Measurements from ENCODE around the gene LMAN1L.

The LMAN1L gene

DNA sequence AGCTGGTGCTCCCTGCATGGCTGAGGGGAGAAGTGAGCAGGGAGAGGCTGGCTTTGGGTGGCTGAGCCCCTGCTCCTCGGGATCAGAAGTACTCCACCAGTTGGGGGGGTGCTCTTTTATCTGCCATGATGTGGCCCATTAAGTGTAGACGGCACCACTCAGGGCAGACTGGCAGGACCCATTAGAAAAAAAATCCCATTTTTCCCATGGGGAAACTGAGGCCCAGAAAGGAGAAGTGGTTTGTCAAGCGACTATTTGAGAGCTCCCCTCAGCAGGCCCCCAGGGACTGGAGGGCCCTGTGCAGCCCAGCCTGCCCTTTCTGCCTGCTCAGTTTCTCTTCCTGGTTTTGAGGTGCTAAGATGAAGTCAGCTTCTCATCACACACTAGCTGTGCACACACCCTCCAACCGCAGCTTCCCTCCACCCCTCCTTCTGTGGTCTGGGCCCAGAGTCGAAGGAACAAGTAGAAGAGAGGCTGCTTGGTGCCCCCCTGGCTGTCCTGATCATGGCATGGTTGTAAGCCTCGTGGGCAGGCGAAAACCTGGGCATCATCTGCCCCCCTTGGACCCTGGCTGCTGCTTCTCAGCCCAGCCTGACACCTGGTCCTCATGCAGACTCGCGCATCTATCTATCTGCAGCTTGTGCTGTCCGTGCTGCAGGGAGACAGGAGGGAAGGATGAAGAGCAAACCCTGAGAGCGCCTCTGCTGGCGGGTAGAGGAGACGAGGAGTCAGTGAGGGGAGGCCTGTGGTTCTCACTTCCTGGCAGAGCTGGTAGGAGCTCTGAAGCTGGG is 25.2 kb upstream of the LMAN1L start:
- DNase-seq (ENCODE audit: insufficient read length, low spot score) = peak; percentile 70
- TF ChIP-seq SPI1 (IDR thresholded peaks at IDR 0.05; ENCODE audit: low read depth, low read length) = peak; percentile 97
- peak; percentile 35 for TF ChIP-seq PAX5 (IDR thresholded peaks at IDR 0.05; ENCODE audit: insufficient read depth, low read length, severe bottlenecking)
- TF ChIP-seq POLR2A (IDR thresholded peaks at IDR 0.05; ENCODE audit: low read depth, low read length) = no peak
- no peak for TF ChIP-seq POLR2AphosphoS5 (IDR thresholded peaks at IDR 0.05; ENCODE audit: low read depth, low read length)
- TF ChIP-seq POU2F2 (IDR thresholded peaks at IDR 0.05; ENCODE audit: low read depth, low read length) = peak; percentile 81; the same call in 1 of the 2 replicates
- peak; percentile 38; the same call in 1 of the 2 replicates for TF ChIP-seq TAF1 (IDR thresholded peaks at IDR 0.05; ENCODE audit: low read depth, low read length)
- peak; percentile 98 for FAIRE-seq

DNA sequence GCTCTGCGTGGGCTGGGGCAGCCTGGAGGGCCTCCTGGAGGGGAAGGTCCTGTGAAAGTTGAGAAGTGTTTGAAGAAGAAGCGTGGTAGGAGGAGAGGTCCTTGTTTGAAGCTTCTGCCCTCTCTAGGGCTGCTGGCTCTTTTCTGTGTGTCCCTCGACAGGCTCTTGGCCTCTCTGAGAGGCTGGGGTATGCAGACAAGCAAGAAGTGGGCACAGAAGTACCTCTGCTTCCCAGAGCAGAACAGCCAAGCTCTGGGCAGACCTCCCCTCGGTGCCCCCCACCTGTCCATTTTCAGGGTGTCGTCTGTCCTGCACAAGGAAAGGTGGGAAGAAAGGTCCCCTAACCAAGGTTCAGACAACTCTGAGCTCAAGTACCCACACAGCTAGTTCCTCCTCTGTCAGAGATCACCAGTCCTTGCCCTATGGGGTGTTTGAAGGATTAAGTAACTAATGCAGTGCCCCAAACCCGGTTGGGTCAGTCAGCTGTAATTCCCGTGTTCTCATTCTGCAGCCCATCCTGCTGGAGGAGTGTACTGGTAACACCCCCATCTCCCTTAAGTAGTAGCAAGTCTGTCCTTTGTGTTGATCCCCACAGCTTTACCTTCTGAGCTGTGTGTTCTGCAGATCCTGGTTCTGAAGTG is 24.5 kb upstream of the LMAN1L start:
- TF ChIP-seq PAX5 (IDR thresholded peaks at IDR 0.05; ENCODE audit: insufficient read depth, low read length, severe bottlenecking) = no peak
- FAIRE-seq (no peak), DNase-seq (ENCODE audit: insufficient read length, low spot score) (no peak)

DNA sequence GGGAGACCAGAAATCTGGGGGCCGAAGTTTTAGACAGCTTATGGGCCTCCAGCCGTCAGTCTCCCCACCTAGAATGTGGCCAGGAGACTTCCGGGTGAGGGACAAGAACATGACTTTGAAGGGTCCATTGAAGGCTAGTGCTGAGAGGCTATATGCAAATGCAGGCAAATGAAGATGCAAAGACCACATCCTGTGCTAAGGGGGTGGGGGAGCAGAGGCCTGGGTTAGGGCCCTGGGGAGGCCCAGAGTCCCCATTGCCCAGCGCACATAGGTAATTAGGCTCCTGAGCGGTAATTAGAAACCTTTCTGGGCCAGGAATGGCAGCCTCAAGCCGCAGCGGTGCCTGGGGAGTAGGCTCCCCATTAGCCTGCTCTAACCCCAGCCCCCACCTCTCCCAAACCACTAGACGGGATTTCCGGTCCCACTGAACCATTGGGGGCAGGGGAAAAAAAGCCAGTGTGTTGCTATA is 23.9 kb upstream of the LMAN1L start:
- FAIRE-seq (peak; percentile 90), DNase-seq (ENCODE audit: insufficient read length, low spot score) (no peak)
- peak; percentile 100 for TF ChIP-seq POU2F2 (IDR thresholded peaks at IDR 0.05; ENCODE audit: low read depth, low read length)
- TF ChIP-seq PAX5 (IDR thresholded peaks at IDR 0.05; ENCODE audit: insufficient read depth, low read length, severe bottlenecking) = no peak
- TF ChIP-seq SPI1 (IDR thresholded peaks at IDR 0.05; ENCODE audit: low read depth, low read length) = no peak
- peak; percentile 92 for TF ChIP-seq POLR2AphosphoS5 (IDR thresholded peaks at IDR 0.05; ENCODE audit: low read depth, low read length)
- TF ChIP-seq TAF1 (IDR thresholded peaks at IDR 0.05; ENCODE audit: low read depth, low read length) = peak; percentile 96
- TF ChIP-seq POLR2A (IDR thresholded peaks at IDR 0.05; ENCODE audit: low read depth, low read length) = peak; percentile 92

DNA sequence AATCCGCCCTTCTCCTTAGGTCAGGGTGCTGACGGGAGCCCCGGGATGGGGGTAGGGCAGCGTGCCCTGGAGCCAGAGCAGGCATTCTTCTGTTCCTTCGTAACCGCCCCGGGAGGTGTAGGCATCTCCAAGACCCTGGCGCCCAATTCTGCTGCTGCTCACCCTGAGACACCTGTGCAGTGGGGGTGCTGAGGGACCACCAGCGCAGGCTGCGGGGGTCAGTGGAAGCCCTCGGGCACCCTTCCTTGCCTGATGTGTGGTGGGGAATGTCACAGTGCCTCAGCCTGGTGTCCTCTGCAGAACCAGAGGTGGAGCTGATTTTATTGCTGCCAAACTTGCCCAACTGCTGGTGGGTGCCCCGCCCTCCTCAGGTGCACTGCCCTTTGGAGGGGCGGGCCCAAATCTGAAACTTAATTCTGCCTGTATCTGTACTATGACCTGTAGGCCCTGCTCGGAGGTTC is 23.4 kb upstream of the LMAN1L start:
- DNase-seq (ENCODE audit: insufficient read length, low spot score) (no peak), FAIRE-seq (no peak)

DNA sequence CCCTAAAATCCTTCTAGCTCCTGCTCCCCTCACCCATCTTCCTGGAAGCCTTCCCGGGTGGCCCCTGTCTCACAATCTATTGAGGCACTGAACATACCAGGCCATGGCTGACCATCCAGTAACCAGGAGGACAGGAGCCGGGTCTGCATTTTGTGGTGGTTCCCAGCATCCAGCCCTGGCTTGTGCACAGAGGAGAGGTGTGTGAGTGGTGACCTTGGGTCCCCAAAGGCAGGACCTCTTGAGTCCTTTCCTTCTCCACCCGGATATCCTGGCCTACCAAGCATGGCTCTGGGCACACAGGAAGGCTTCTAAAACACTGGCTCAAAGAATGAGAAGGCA is 22.9 kb upstream of the LMAN1L start:
- DNase-seq (ENCODE audit: insufficient read length, low spot score) = no peak
- no peak for FAIRE-seq
- no peak for TF ChIP-seq POLR2AphosphoS5 (IDR thresholded peaks at IDR 0.05; ENCODE audit: low read depth, low read length)
- no peak for TF ChIP-seq POU2F2 (IDR thresholded peaks at IDR 0.05; ENCODE audit: low read depth, low read length)
- TF ChIP-seq TAF1 (IDR thresholded peaks at IDR 0.05; ENCODE audit: low read depth, low read length) = no peak
- TF ChIP-seq POLR2A (IDR thresholded peaks at IDR 0.05; ENCODE audit: low read depth, low read length) = no peak; the same call in 1 of the 2 replicates
- TF ChIP-seq PAX5 (IDR thresholded peaks at IDR 0.05; ENCODE audit: insufficient read depth, low read length, severe bottlenecking) = no peak
- TF ChIP-seq SPI1 (IDR thresholded peaks at IDR 0.05; ENCODE audit: low read depth, low read length) = no peak

More for the DNA sequence above, 23.4 kb upstream of the LMAN1L start:
- no peak for TF ChIP-seq POU2F2 (IDR thresholded peaks at IDR 0.05; ENCODE audit: low read depth, low read length)
- TF ChIP-seq POLR2AphosphoS5 (IDR thresholded peaks at IDR 0.05; ENCODE audit: low read depth, low read length) = peak; percentile 56
- TF ChIP-seq POLR2A (IDR thresholded peaks at IDR 0.05; ENCODE audit: low read depth, low read length) = peak; percentile 46; the same call in 1 of the 2 replicates
- TF ChIP-seq TAF1 (IDR thresholded peaks at IDR 0.05; ENCODE audit: low read depth, low read length) = no peak

DNA sequence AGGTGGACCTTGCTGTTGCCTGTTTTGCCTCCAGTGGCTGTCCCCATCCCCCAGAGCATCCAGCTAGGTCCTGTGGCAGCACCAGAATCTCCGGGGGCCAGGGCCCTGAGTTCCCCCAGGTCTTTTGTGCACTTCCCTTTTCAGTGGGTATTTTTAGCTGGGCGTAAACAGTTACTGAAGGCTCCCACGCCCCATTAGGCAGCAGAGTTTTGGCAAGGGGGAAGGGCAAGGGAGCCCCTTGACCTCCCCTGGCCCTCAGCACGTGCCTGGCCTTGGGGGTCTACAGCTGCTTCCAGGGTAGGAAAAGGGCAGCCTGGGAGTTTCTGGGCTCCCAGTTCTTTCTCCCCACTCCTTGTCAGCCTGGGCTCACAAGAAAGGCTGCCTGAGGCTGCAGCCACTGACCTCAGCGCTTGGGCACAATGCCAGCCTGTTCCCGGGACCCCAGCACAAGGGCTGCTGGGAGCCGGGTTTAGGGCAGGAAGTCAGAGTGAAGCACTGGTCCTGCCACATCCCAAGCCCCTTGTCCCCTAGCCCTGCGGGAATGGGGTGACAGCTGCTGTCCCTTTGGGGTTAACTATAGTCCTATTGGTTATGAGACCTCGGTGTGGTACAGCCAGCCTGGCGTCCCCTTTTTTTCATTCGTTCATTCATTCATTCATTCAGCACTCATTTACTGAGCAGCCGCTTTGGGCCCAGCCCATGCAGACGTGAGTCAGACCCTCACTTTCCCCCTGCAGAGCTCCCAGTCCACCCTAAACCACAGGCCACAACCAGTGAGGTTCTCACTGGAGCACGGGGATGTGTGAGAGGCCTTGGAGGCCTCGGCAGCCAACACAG is 22.3 kb upstream of the LMAN1L start:
- peak; percentile 18 for TF ChIP-seq PAX5 (IDR thresholded peaks at IDR 0.05; ENCODE audit: insufficient read depth, low read length, severe bottlenecking)
- peak; percentile 95 for TF ChIP-seq SPI1 (IDR thresholded peaks at IDR 0.05; ENCODE audit: low read depth, low read length)
- no peak for TF ChIP-seq POU2F2 (IDR thresholded peaks at IDR 0.05; ENCODE audit: low read depth, low read length)
- FAIRE-seq (no peak), DNase-seq (ENCODE audit: insufficient read length, low spot score) (no peak)

DNA sequence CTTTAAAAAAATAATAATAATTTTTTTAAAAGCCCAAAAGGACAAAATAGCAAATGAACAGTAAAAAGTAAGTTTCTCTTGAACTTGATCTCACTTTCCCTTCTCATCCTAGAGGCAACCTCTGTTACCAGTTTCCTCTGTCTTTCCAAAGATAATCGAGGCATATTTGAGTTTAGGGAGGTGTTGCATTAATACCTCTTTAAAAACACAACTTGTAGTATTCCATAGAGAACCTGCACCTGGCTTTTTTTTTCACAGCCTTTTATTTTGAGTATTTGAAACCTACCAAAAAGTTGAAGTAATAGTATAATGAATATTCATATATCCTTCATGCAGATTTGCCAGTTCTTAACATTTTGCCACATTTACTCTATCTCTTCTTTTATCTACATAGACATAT is 21.6 kb upstream of the LMAN1L start:
- FAIRE-seq (no peak), DNase-seq (ENCODE audit: insufficient read length, low spot score) (no peak)
- TF ChIP-seq POLR2A (IDR thresholded peaks at IDR 0.05; ENCODE audit: low read depth, low read length) (no peak), POLR2AphosphoS5 (IDR thresholded peaks at IDR 0.05; ENCODE audit: low read depth, low read length) (no peak), POU2F2 (IDR thresholded peaks at IDR 0.05; ENCODE audit: low read depth, low read length) (no peak), TAF1 (IDR thresholded peaks at IDR 0.05; ENCODE audit: low read depth, low read length) (no peak), PAX5 (IDR thresholded peaks at IDR 0.05; ENCODE audit: insufficient read depth, low read length, severe bottlenecking) (no peak), SPI1 (IDR thresholded peaks at IDR 0.05; ENCODE audit: low read depth, low read length) (no peak)

DNA sequence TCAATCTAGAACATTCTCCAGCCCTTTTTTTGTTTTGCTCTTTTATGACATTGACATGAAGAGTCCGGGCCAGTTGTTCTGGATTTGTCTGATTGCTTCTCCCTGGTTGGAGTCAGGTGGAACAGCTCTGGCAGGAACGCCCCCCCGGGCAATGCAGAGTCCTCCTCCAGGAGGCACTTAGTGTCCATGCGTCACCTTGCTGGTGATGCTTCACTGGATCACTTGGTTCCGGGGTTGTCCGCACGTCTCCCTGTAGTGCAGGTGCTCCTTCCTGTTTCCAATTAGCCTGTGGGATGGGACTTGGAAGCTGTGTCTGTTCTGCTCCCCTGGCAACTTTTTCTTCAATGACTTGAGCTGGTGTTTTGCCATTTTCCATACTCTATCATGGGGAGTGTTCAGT is 21.0 kb upstream of the LMAN1L start:
- no peak for DNase-seq (ENCODE audit: insufficient read length, low spot score)
- TF ChIP-seq POU2F2 (IDR thresholded peaks at IDR 0.05; ENCODE audit: low read depth, low read length) = no peak
- TF ChIP-seq TAF1 (IDR thresholded peaks at IDR 0.05; ENCODE audit: low read depth, low read length) = no peak
- TF ChIP-seq POLR2A (IDR thresholded peaks at IDR 0.05; ENCODE audit: low read depth, low read length) = no peak
- no peak for TF ChIP-seq PAX5 (IDR thresholded peaks at IDR 0.05; ENCODE audit: insufficient read depth, low read length, severe bottlenecking)
- no peak for TF ChIP-seq SPI1 (IDR thresholded peaks at IDR 0.05; ENCODE audit: low read depth, low read length)
- no peak for TF ChIP-seq POLR2AphosphoS5 (IDR thresholded peaks at IDR 0.05; ENCODE audit: low read depth, low read length)
- FAIRE-seq = no peak

Data from GM12891 (cell line).